Stomach (tissue), 9 donors: ENCODE data around the gene PRR18. TPM values are rescaled to one million over a fixed set of nuclear protein-coding genes. Genes with fewer than 3 reads are reported as not detected.

Experiments
- DNase-seq, 2 donors: peaks; one replicate each; pipeline versions ENCODE4 v3.0.0 to v3.0.0-alpha.2; 2013 to 2019
- H3K27ac ChIP-seq, 5 donors: fragments of 200-600 bp in 4 of 5; sonication (generic) in 4 of 5; one replicate each; pipeline ENCODE4 v1.5.1; 2013 to 2019; ENCODE audit warnings: mild to moderate bottlenecking in 1 of 5, moderate library complexity in 1 of 5
- H3K27me3 ChIP-seq, 3 donors: fragments of 200-600 bp; sonication (generic); one replicate each; pipeline ENCODE4 v1.5.1; 2017 to 2019; ENCODE audit warnings: mixed run types in 1 of 3
- H3K36me3 ChIP-seq, 4 donors: fragments of 200-600 bp; sonication (generic); 1 replicate in 3 of 4; 2 replicates in 1 of 4; pipeline ENCODE4 v1.5.1; 2016 to 2019
- H3K4me1 ChIP-seq, 4 donors: fragments of 200-600 bp; sonication (generic); one replicate each; pipeline ENCODE4 v1.5.1; 2016 to 2019
- H3K4me3 ChIP-seq, 4 donors: fragments of 200-600 bp; sonication (generic) in 3 of 4; one replicate each; pipeline ENCODE4 v1.5.1; 2016 to 2019; ENCODE audit warnings: mild to moderate bottlenecking in 1 of 4
- H3K9me3 ChIP-seq, 4 donors: fragments of 200-600 bp; sonication (generic); one replicate each; pipeline ENCODE4 v1.5.1; 2016 to 2019
- CTCF ChIP-seq, 7 experiments: fragments of 450-650 bp in 4 of 7; fragments of 200-600 bp in 3 of 7; sonication (generic) in 3 of 7; IDR thresholded peaks; one replicate each; pipeline ENCODE4 v1.5.1; 2016 to 2019; ENCODE audit warnings: antibody characterized with exemption in 7 of 7, control low read depth in 2 of 7, mild to moderate bottlenecking in 1 of 7
- EP300 ChIP-seq: sonication (generic); formaldehyde crosslinking; IDR thresholded peaks from one replicate; pipeline ENCODE4 v1.6.1; 2017; ENCODE audit warnings: antibody characterized with exemption
- POLR2A ChIP-seq, 4 donors: fragments of 450-650 bp; IDR thresholded peaks; one replicate each; pipeline ENCODE4 v1.6.1; 2016; ENCODE audit warnings: antibody characterized with exemption in 4 of 4, control low read depth in 2 of 4, mild to moderate bottlenecking in 1 of 4, moderate library complexity in 1 of 4
- POLR2AphosphoS5 ChIP-seq, 3 donors: sonication (generic); formaldehyde crosslinking; IDR thresholded peaks; one replicate each; pipeline ENCODE4 v1.6.1; 2016; ENCODE audit warnings: antibody characterized with exemption in 3 of 3
- WGBS, 5 donors: extraction: QIAGEN DNeasy Blood & Tissue Kit in 3 of 5; methylation state at CpG; one replicate each; pipeline versions ENCODE4 v1.1.5 to v1.1.7; 2013 to 2018; 5-methylcytosine and 5-hydroxymethylcytosine counted together
- intact Hi-C: fragments of 100-400 bp; cut with DNase I; formaldehyde crosslinking; loops from one replicate; pipeline ENCODE4 v1.15.1; 2023; ENCODE audit warnings: low total_unique reads
- polyA plus RNA-seq, 3 donors: library from polyadenylated mRNA; stranded (reverse); fragments of 200-250 nt; gene quantifications; one replicate each; pipeline ENCODE4 v1.2.3, GENCODE V29; 2013
- total RNA-seq, 5 donors: library from RNA; depleted of rRNA; stranded (reverse); fragments of >200 nt; gene quantifications; one replicate each; pipeline versions ENCODE4 v1.1.0 to v1.2.3, GENCODE V29; 2014 to 2016
- donor health status: healthy with polysubstance abuse.
- donor health status: Bipolar disorder and iron deficiency.
- donor health status: healthy.

The PRR18 gene
- total and polyA plus RNA-seq, 8 donors = 0.18 TPM; not detected in 7

DNA sequence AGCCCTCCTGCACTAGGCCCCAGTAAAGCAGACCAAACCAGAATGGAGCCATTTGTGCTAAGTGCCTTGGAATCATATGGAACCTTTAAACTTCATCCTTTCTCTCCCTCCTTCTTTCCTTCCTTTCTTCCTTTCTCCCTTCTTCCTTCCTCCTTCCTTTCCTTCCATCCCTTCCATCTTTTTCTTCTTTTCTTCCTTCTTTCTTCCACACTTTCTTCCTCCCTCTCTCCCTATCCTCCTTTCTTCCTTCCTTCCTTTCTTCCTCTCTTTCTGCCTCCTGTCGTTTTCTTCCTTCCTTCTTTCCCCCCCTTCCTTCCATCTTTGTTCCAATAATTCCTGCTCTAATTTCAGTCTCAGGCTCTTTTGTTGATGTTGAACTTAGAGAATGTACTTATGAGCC lies 45.3 kb upstream of the PRR18 start:
- Histone ChIP-seq H3K36me3 (no peaks in the 10 kb centered on the region), H3K27me3 (no peaks in the 10 kb centered on the region), H3K4me1 (no peaks in the 10 kb centered on the region), H3K9me3 (peaks cover 0 to 9% (median 0%) of the 10 kb centered on the region in 4 donors), H3K27ac (no peak overlapping the region), H3K4me3 (no peak overlapping the region)
- intact Hi-C loops = no loop called here
- 61 to 96% (median 72%) methylated on average over 1 of the region's 1 CpG for WGBS, 5 donors
- TF ChIP-seq POLR2AphosphoS5 (IDR thresholded peaks at IDR 0.05) = no peak
- no peak for DNase-seq

- intact Hi-C loops = no loop called here
- DNase-seq = no peak
- no peak for TF ChIP-seq EP300
- no peak for TF ChIP-seq POLR2A (IDR thresholded peaks at IDR 0.05)
- TF ChIP-seq CTCF (IDR thresholded peaks at IDR 0.05) = no peak
- no peak for TF ChIP-seq POLR2AphosphoS5 (IDR thresholded peaks at IDR 0.05)
Observed at GRCh38 chr6:166352923-166353322, 44.7 kb upstream of the PRR18 start.

GRCh38 chr6:166351715-166352285 lies 43.6 kb upstream of the PRR18 start:
- peak in 1 of 2 donors; percentile 60 for DNase-seq
- Histone ChIP-seq H3K4me3 (no peak overlapping the region), H3K27me3 (no peaks in the 10 kb centered on the region), H3K36me3 (no peaks in the 10 kb centered on the region), H3K27ac (no peak overlapping the region), H3K4me1 (no peaks in the 10 kb centered on the region), H3K9me3 (peaks cover 0 to 9% (median 0%) of the 10 kb centered on the region in 4 donors)
- no peak for TF ChIP-seq CTCF (IDR thresholded peaks at IDR 0.05)
- TF ChIP-seq POLR2A (IDR thresholded peaks at IDR 0.05) = no peak
- TF ChIP-seq EP300 = no peak
- TF ChIP-seq POLR2AphosphoS5 (IDR thresholded peaks at IDR 0.05) = no peak
- WGBS, 5 donors = 11 to 16% (median 12%) methylated on average over 4 of the region's 4 CpGs
- intact Hi-C loops = no loop called here

More at GRCh38 chr6:166352923-166353322, 44.7 kb upstream of the PRR18 start:
- no peaks in the 10 kb centered on the region for H3K36me3 ChIP-seq
- no peak overlapping the region for H3K4me3 ChIP-seq
- H3K27ac ChIP-seq = no peak overlapping the region
- peaks cover 0 to 9% (median 0%) of the 10 kb centered on the region in 4 donors for H3K9me3 ChIP-seq
- H3K4me1 ChIP-seq = no peaks in the 10 kb centered on the region
- H3K27me3 ChIP-seq = no peaks in the 10 kb centered on the region

GRCh38 chr6:166348305-166348949 lies 40.2 kb upstream of the PRR18 start:
- intact Hi-C loops = no loop called here
- WGBS, 5 donors = 82 to 88% (median 86%) methylated on average over 6 of the region's 6 CpGs
- Histone ChIP-seq H3K4me3 (no peak overlapping the region), H3K4me1 (peaks cover 0 to 7% (median 1%) of the 10 kb centered on the region in 4 donors), H3K9me3 (peaks cover 0 to 9% (median 0%) of the 10 kb centered on the region in 4 donors), H3K36me3 (no peaks in the 10 kb centered on the region), H3K27ac (no peak overlapping the region), H3K27me3 (no peaks in the 10 kb centered on the region)
- TF ChIP-seq POLR2A (IDR thresholded peaks at IDR 0.05) = no peak
- no peak for TF ChIP-seq POLR2AphosphoS5 (IDR thresholded peaks at IDR 0.05)
- no peak for TF ChIP-seq EP300
- no peak for TF ChIP-seq CTCF (IDR thresholded peaks at IDR 0.05)
- no peak for DNase-seq

DNA sequence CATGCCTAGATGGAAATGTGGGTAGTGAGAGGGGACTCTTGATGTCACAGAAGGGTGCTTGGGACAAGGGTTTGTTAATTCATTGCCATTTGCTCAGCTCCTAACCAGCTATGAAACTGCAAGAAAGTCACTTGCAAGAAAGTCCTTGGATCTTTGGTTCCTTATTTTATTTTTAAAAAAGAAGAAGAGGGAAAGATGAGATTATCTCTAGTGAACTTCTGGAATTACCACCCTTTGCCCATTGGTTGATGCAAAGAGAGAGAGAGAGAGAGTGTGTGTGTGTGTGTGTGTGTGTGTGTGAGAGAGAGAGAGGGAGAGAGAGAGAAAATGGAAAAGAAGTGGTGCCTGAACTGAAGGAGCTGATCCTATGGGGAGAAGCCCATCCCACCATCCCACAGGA lies 38.8 kb upstream of the PRR18 start:
- Histone ChIP-seq H3K27me3 (no peaks in the 10 kb centered on the region), H3K9me3 (peaks cover 0 to 9% (median 0%) of the 10 kb centered on the region in 4 donors), H3K4me1 (peaks cover 0 to 12% (median 4%) of the 10 kb centered on the region in 4 donors), H3K27ac (no peak overlapping the region), H3K36me3 (no peaks in the 10 kb centered on the region), H3K4me3 (no peak overlapping the region)
- no peak for TF ChIP-seq CTCF (IDR thresholded peaks at IDR 0.05)
- no peak for TF ChIP-seq POLR2AphosphoS5 (IDR thresholded peaks at IDR 0.05)
- TF ChIP-seq EP300 = no peak
- no peak for TF ChIP-seq POLR2A (IDR thresholded peaks at IDR 0.05)
- no peak for DNase-seq
- intact Hi-C loops = no loop called here
